Panc1 (cell line): ENCODE data around the gene ACP7. TPM values are rescaled to one million over a fixed set of nuclear protein-coding genes. Genes with fewer than 3 reads are reported as not detected.

Experiments used
- ATAC-seq: fragments of 200-7000 bp; cut with Tn5 transposase; 2 replicates; pipeline ENCODE4 v1.9.1; 2020; ENCODE audit warnings: mild to moderate bottlenecking, moderate library complexity
- Bru-seq: library from RNA; stranded (reverse); fragments of 400-500 nt; gene quantifications from one replicate; lab custom pipeline; 2021; lab: Mats Ljungman, UMichigan
- BruChase-seq, 2 experiments: library from RNA; stranded (reverse); fragments of 400-500 nt; gene quantifications; one replicate each; lab custom pipeline; 2021; lab: Mats Ljungman, UMichigan
- BruUV-seq: library from RNA; stranded (reverse); fragments of 400-500 nt; replicated peaks from 2 replicates; lab custom pipeline; 2021; lab: Mats Ljungman, UMichigan
- CTCF ChIA-PET: fragments of 300-600 bp; sonication (Branson Sonifier 250); formaldehyde crosslinking; loops from one replicate; lab custom pipeline; 2022; ENCODE audit warnings: antibody characterized with exemption; lab: Charles Lee
- POLR2A ChIA-PET: fragments of 300-600 bp; sonication (Branson Sonifier 250); formaldehyde crosslinking; loops from one replicate; lab custom pipeline; 2022; ENCODE audit warnings: antibody characterized with exemption; lab: Charles Lee
- DNase-seq: peaks from one replicate; pipeline ENCODE4 v3.0.0-alpha.2; 2010; ENCODE audit warnings: low read depth, low spot score
- H3K27ac ChIP-seq: 2 replicates; pipeline ENCODE4 v1.5.1; 2011; ENCODE audit warnings: mild to moderate bottlenecking, low read length, inconsistent platforms
- H3K27me3 ChIP-seq: fragments of 200-500 bp; sonication (Bioruptor generic); 2 replicates; pipeline ENCODE4 v1.6.0; 2014; ENCODE audit warnings: low read length, inconsistent platforms; ENCODE audit not compliant: control insufficient read depth, insufficient read depth
- H3K36me3 ChIP-seq: fragments of 200-500 bp; sonication (Bioruptor generic); 2 replicates; pipeline ENCODE4 v1.5.1; 2014; ENCODE audit warnings: inconsistent platforms, mild to moderate bottlenecking, low read length, moderate library complexity; ENCODE audit not compliant: control insufficient read depth, insufficient read depth
- H3K4me1 ChIP-seq: 2 replicates; pipeline ENCODE4 v1.5.1; 2011; ENCODE audit warnings: inconsistent platforms, mild to moderate bottlenecking, low read length, moderate library complexity; ENCODE audit not compliant: control insufficient read depth, insufficient read depth
- H3K4me3 ChIP-seq, 2 experiments: 2 replicates each; pipeline ENCODE4 v1.5.1; 2011 to 2012; ENCODE audit warnings: low read depth in 2 of 2, low read length in 2 of 2, mild to moderate bottlenecking in 2 of 2, inconsistent platforms in 1 of 2, moderate library complexity in 1 of 2
- H3K9me3 ChIP-seq: fragments of 200-500 bp; sonication (Bioruptor generic); 2 replicates; pipeline ENCODE4 v1.5.1; 2014; ENCODE audit warnings: low read depth, mild to moderate bottlenecking, inconsistent platforms, low read length, moderate library complexity; ENCODE audit not compliant: control insufficient read depth, insufficient read depth
- CTCF ChIP-seq: fragments of 450-650 bp; IDR thresholded peaks from 2 replicates; pipeline ENCODE4 v1.5.1; 2017; ENCODE audit warnings: mild to moderate bottlenecking
- POLR2AphosphoS5 ChIP-seq: IDR thresholded peaks from 2 replicates; pipeline ENCODE4 v1.6.1; 2012; ENCODE audit warnings: mild to moderate bottlenecking, low read depth, low read length, moderate library complexity
- REST ChIP-seq, 2 experiments: IDR thresholded peaks; 2 replicates each; pipeline ENCODE4 v1.6.1; 2011 to 2012; ENCODE audit warnings: low read depth in 2 of 2, control low read depth in 1 of 2, low read length in 1 of 2, mild to moderate bottlenecking in 1 of 2, moderate library complexity in 1 of 2; ENCODE audit not compliant: insufficient read depth in 1 of 2
- SIN3A ChIP-seq: IDR thresholded peaks from 2 replicates; pipeline ENCODE4 v1.6.1; 2012; ENCODE audit warnings: low read depth, mild to moderate bottlenecking, low read length, moderate library complexity, borderline replicate concordance; ENCODE audit not compliant: insufficient read depth
- TCF7L2 ChIP-seq: IDR thresholded peaks from 2 replicates; pipeline ENCODE4 v1.6.1; 2011; ENCODE audit warnings: mild to moderate bottlenecking, low read depth, low read length, inconsistent platforms
- in situ Hi-C: cut with HindIII; loops from 2 replicates; pipeline ENCODE4 v1.10.0; 2016; ENCODE audit warnings: low sequenced_read_pairs, low pct_unique_long_range_greater_than_20kb
- intact Hi-C: fragments of 100-400 bp; cut with micrococcal nuclease; formaldehyde crosslinking; loops from one replicate; pipeline ENCODE4 v1.10.0; 2022; ENCODE audit not compliant: unreplicated experiment
- long read RNA-seq: library from polyadenylated mRNA; unstranded; transcript quantifications from one replicate; pipeline ENCODE4 v2.0.0, GENCODE V29; 2021; ENCODE audit not compliant: unreplicated experiment
- polyA plus RNA-seq: library from polyadenylated mRNA; unstranded; fragments of >200 nt; gene quantifications from one replicate; pipeline ENCODE4 v1.2.1, GENCODE V29; 2012; ENCODE audit warnings: missing spikeins; ENCODE audit not compliant: insufficient read length
- total RNA-seq: library from RNA; stranded (reverse); gene quantifications from one replicate; pipeline ENCODE4 v1.2.1, GENCODE V29; 2021; ENCODE audit not compliant: unreplicated experiment

ACP7 gene
- total RNA-seq (10.3 TPM), Bru-seq, nascent RNA (percentile 53 among the genes with signal in this experiment), BruChase-seq, experiment 1, labeled RNA remaining after a 2-hour chase (percentile 52 among the genes with signal in this experiment), BruChase-seq, experiment 2, labeled RNA remaining after a 6-hour chase (percentile 56 among the genes with signal in this experiment)
- polyA plus RNA-seq: 8.1 TPM
- long read RNA-seq, transcript ACP7-201 (13 exons, 2,966 nt): major isoform, 11 of 45 reads
- long read RNA-seq, partial matches to known transcripts: 17 of 45 reads
- long read RNA-seq, other reads (novel, unspliced or antisense): 17 of 45 reads

GRCh38 chr19:39083983-39084731 lies at the start of gene ACP7:
ACP7 (plus strand) TSS chr19:39084368; CDS start chr19:39085270, 902 bp downstream.
- TF ChIP-seq CTCF (no peak), TCF7L2 (no peak), SIN3A (peak; percentile 62; the same call in 1 of the 2 replicates), POLR2AphosphoS5 (no peak), REST (IDR thresholded peaks at IDR 0.05; ENCODE audit: insufficient read depth in 1 of 2, low read depth in 2 of 2, low read length in 1 of 2) (no peak)
- no peaks in the 10 kb centered on the region for H3K36me3 ChIP-seq
- no TSS peak for BruUV-seq
- H3K27ac ChIP-seq: peak within 1 kb of the TSS; percentile 67
- H3K27me3 ChIP-seq: no peaks in the 10 kb centered on the region
- H3K4me3 ChIP-seq: peak within 1 kb of the TSS; percentile 35 to 72
- DNase-seq: no peak
- H3K4me1 ChIP-seq: peaks cover 52% of the 10 kb centered on the region
- in situ Hi-C loops (no loop called here), intact Hi-C loops (no loop called here)
- ChIA-PET CTCF (interaction anchor here (0.6 to 1.0 kb wide), 3 partner anchors 9 to 193 kb away, joined by 3 read pairs; no protein-coding TSS in a partner anchor), POLR2A (interaction anchor here (0.6 kb wide), 2 partner anchors 11 to 73 kb away, joined by 3 to 12 read pairs; no protein-coding TSS in a partner anchor)
- ATAC-seq: peak; percentile 64
- H3K9me3 ChIP-seq: no peaks in the 10 kb centered on the region

- intact Hi-C loops (no loop called here), in situ Hi-C loops (no loop called here)
- Histone ChIP-seq H3K36me3 (no peaks in the 10 kb centered on the region), H3K4me3 (no peak overlapping the region), H3K4me1 (peaks cover 17% of the 10 kb centered on the region), H3K9me3 (no peaks in the 10 kb centered on the region), H3K27me3 (no peaks in the 10 kb centered on the region), H3K27ac (peak overlapping the region; percentile 15)
- no peak for DNase-seq
- ChIA-PET POLR2A (interaction anchor here (0.5 to 0.6 kb wide), 2 partner anchors 19 to 920 kb away, joined by 3 to 4 read pairs; no protein-coding TSS in a partner anchor), CTCF (interaction anchor here (0.7 to 2.7 kb wide), 5 partner anchors 15 to 804 kb away, joined by 7 to 22 read pairs (median 12); partner anchors contain the start of gene FBXO17)
- no TSS peak for BruUV-seq
- ATAC-seq: no peak
- TF ChIP-seq POLR2AphosphoS5: no peak
- TF ChIP-seq SIN3A: no peak
- TF ChIP-seq REST (IDR thresholded peaks at IDR 0.05; ENCODE audit: insufficient read depth in 1 of 2, low read depth in 2 of 2, low read length in 1 of 2): no peak
- TF ChIP-seq TCF7L2: no peak
- no peak for TF ChIP-seq CTCF
Measured at GRCh38 chr19:39036581-39036980, 47.6 kb upstream of the ACP7 start.
